A549 treated with ZK216348 at 1 μM for 4 hours (cell line): ENCODE results near the gene SMIM27. TPM values are rescaled to one million over a fixed set of nuclear protein-coding genes. Genes with fewer than 3 reads are reported as not detected.

ENCODE experiments used
- total RNA-seq: library from RNA; stranded (reverse); fragments of 200-300 nt; extraction: Qiagen RNA extraction; gene quantifications from 5 replicates; pipeline ENCODE4 v1.2.3, GENCODE V29; 2022; ENCODE audit warnings: low read depth

Gene SMIM27, protein sequence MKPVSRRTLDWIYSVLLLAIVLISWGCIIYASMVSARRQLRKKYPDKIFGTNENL
- 13.2 to 19.4 TPM (median 14.9 TPM) in 5 replicates for total RNA-seq

DNA sequence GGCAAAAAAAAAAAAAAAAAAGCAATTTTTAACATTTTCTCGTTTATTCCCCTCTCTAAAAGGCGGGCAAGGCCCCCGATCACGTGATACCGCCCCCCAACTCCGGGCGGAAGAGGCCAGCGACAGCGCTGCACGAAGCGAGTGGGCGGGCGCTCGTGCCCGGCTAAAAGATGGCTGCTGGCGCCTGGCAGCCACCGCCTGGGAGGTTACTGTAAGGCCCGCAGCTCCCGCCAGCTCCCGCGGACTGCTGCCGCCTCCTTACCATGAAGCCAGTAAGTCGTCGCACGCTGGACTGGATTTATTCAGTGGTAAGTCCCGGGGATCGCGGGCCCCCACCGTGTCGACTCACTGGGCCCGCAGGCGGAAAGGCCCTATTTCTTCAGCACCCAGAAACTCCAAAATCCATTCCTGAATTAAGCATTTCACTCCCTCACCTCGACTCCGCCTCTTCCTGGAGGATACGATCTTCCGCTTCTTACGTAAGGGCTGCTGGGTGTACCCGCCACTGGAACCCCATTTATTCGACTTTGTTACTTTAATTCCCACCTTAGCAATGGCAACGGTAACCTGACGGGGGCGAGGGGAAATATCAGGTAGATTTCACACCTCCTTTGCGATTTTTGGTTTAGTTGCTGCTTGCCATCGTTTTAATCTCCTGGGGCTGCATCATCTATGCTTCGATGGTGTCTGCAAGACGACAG is at the start of gene SMIM27, which contains the start of gene TOPORS:
Gene SMIM27, plus strand, starts transcription at position 156 of the 701 bp plus-strand sequence. Its CDS starts 108 bp downstream, at position 264.
Gene TOPORS, minus strand, starts transcription at position 415 of the 701 bp plus-strand sequence. Its CDS starts 150 bp downstream, at position 265.

DNA sequence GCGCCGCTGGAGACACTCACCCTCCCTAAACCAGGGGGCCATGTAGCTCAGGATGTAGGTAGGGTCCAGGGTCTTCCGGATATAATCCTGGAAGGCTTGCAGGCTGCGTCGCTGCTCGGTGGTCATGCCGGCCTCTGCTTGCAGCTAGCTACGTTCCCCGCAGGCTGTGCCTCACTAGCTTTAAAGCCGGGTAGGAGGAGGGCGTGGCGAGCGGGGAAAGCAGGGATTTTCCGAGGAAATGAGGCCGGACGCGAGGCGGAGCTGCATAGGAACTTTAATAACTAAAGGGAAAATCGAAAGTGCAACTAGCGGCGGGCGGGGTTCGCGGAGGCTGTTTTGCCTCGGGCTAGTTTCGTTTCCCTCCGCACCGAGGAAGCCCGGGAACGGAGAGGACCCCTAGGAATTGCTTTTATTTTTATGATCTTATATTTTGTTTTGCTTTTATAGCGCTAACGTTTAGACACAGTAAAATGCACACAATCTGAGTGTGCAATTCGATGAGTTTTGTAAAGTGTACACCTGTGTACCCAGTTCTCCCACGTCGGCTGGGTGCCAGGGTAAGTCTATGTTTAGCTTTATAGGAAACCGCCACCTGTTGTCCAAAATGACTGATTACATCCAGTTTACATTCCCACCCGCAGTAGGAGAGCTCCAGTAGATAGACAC is 26.0 kb upstream of the SMIM27 start, which contains the start of gene RIGI:
Gene RIGI, minus strand, starts transcription at position 156 of the 666 bp plus-strand sequence. Its CDS starts 30 bp downstream, at position 126.

DNA sequence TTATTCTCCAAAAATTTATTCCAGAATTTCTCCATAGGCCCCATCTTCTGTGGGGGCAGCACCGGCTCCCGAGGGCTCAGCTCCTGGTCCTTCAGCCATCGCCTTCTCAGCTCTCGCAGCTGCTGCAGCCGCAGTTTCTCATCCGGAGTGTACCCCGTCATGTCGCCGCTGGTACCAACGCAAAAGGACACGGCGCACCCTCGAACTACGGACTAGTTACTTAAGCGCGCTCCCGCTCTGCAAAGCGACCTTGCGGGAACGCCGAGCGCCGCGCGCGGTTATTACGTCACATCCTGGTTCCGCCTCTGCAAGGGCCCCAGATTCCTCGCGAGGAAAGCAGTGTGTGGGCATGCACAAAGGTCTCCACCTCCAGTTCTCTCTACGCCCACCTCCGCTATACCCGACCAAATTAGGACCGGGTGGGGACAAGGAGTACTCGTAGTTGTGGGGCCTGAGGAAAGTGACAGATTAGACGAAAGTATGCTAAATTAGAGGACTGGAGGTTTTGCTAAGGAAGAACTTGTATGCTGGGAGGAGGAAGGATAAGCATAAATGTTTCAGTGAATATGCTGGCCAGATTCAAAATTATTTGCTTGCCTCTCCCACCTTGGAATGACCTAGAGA is 20.9 kb downstream of the SMIM27 start, which contains the start of gene NDUFB6:
Gene NDUFB6, minus strand, starts transcription at position 260 of the 624 bp plus-strand sequence. Its CDS starts 99 bp downstream, at position 161.

Other genes starting within 250 kb of the SMIM27 start
- gene ACO1, start 167.7 kb upstream of the SMIM27 start, total RNA-seq = 26.4 to 30.1 TPM (median 27.5 TPM) in 5 replicates
- gene RIGI, start 26.1 kb upstream of the SMIM27 start, total RNA-seq = 2.8 to 4.7 TPM (median 3.5 TPM) in 5 replicates
- 11.5 to 18.7 TPM (median 12.4 TPM) in 5 replicates for gene TOPORS, start 259 bp downstream of the SMIM27 start, total RNA-seq
- 102 to 115 TPM (median 102 TPM) in 5 replicates for gene NDUFB6, start 20.8 kb downstream of the SMIM27 start, total RNA-seq
- 0.02 TPM in 1 of 5 replicates, not detected in the others for gene TAF1L, start 83.3 kb downstream of the SMIM27 start, total RNA-seq
- not detected in 5 replicates for gene TMEM215, start 231.2 kb downstream of the SMIM27 start, total RNA-seq